ENCODE data around the gene MYCBP. TPM values are rescaled to one million over a fixed set of nuclear protein-coding genes. Genes with fewer than 3 reads are reported as not detected.

The MYCBP gene
- total and polyA plus RNA-seq, 2 of the 8 experiments (the other 6 are each of a cell fraction or from before 2014, with no cell fraction given) = 22.4 to 38.2 TPM

DNA sequence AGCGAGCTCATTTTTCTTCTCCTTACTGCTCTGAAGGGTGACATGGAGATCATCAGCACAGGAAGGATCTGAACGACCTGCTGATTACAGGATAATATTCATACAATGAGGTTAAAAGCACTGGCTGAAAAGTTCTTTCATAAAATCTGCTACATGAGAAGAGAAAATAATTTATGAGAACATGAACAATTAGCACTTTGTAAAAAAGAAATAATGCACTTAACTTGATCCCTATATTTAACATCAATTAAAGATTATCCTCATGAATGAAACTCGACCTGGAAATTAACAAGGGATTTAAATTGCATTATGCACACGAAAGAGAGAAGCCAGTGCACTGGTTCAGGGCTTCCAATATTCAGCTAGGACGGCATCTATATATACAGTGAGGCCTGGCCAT, 60.2 kb downstream of the MYCBP start:
- Histone ChIP-seq H3K27me3 (replicated peaks in 1 of 4; ENCODE audit: control insufficient read depth in 3 of 4, extremely low read depth in 1 of 4, insufficient read depth in 3 of 4, low read length in 3 of 4) (peaks cover 6 to 35% (median 19%) of the 10 kb centered on the region in 4 experiments), H2AFZ (ENCODE audit: low read length) (no peak overlapping the region), H2BK120ac (replicated peaks; ENCODE audit: low read depth, low read length) (no peak overlapping the region), H3K36me3 (ENCODE audit: control insufficient read depth in 2 of 4, insufficient read depth in 4 of 4, low read length in 3 of 4) (no peaks in the 10 kb centered on the region), H3K56ac (replicated peaks; ENCODE audit: insufficient read length, low read depth, low read length) (no peak overlapping the region), H3K4me3 (ENCODE audit: extremely low read depth in 1 of 4, insufficient read depth in 2 of 4, low read depth in 3 of 4, low read length in 4 of 4) (no peak overlapping the region), H3K4ac (replicated peaks; ENCODE audit: insufficient read length, low read depth, low read length) (no peak overlapping the region), H2BK12ac (ENCODE audit: low read depth, low read length) (no peak overlapping the region), H3K9ac (replicated peaks in 1 of 4; ENCODE audit: extremely low read depth in 1 of 4, low read depth in 3 of 4, low read length in 3 of 4) (no peak overlapping the region), H3K18ac (ENCODE audit: extremely low read depth, low read length) (no peak overlapping the region), H2BK5ac (ENCODE audit: low read depth, low read length) (no peak overlapping the region), H4K91ac (replicated peaks; ENCODE audit: insufficient read length, low read length) (no peak overlapping the region), H2AK5ac (ENCODE audit: low read depth, low read length) (no peak overlapping the region), H3K14ac (ENCODE audit: insufficient read length) (no peak overlapping the region), H4K5ac (ENCODE audit: insufficient read length, low read depth, low read length) (no peak overlapping the region), H3K79me2 (ENCODE audit: control insufficient read depth in 1 of 2, insufficient read depth in 2 of 2, low read length in 2 of 2) (no peaks in the 10 kb centered on the region), H4K8ac (ENCODE audit: extremely low read depth, insufficient read depth, low read length) (no peak overlapping the region), H2BK20ac (ENCODE audit: low read length) (no peak overlapping the region), H3K9me3 (ENCODE audit: insufficient read depth in 2 of 2, low read depth in 1 of 2, low read length in 1 of 2) (peaks cover 0 to 4% of the 10 kb centered on the region in 2 experiments; a peak in 2 of 4 replicates), H3K4me2 (ENCODE audit: insufficient read depth in 1 of 2, low read depth in 2 of 2, low read length in 2 of 2) (no peak overlapping the region), H3K79me1 (ENCODE audit: low read depth, low read length) (no peaks in the 10 kb centered on the region), H3K23ac (ENCODE audit: insufficient read length) (no peak overlapping the region), H3K4me1 (replicated peaks in 1 of 4; ENCODE audit: control insufficient read depth in 3 of 4, insufficient read depth in 4 of 4, low read length in 3 of 4) (peaks cover 0 to 5% (median 3%) of the 10 kb centered on the region in 4 experiments; a peak in 4 of 7 replicates), H4K20me1 (replicated peaks in 1 of 2; ENCODE audit: control insufficient read depth in 1 of 2, insufficient read depth in 2 of 2, low read length in 2 of 2) (no peaks in the 10 kb centered on the region), H2BK15ac (ENCODE audit: low read length) (no peak overlapping the region), H3K27ac (ENCODE audit: low read depth, low read length) (no peak overlapping the region), H3K23me2 (ENCODE audit: low read depth, low read length) (no peaks in the 10 kb centered on the region)
- ChIA-PET POLR2A (ENCODE audit: partially characterized antibody) (no interaction called here), CTCF (ENCODE audit: partially characterized antibody) (interaction anchor here (1.1 to 1.9 kb wide), 5 partner anchors 11 to 204 kb away, joined by 3 to 9 read pairs (median 4); no protein-coding TSS in a partner anchor)
- DNase-seq (ENCODE audit: low read depth in 1 of 2, low spot score in 2 of 2) = no peak
- 85% methylated on average over 5 of the region's 5 CpGs; no CpG with 5 or more reads in 1 of the 2 experiments for WGBS, 2 experiments (ENCODE audit: extremely low coverage in 1 of 2, insufficient coverage in 1 of 2, insufficient read length in 1 of 2, insufficient replicate concordance in 2 of 2, low coverage in 1 of 2, low lambda C conversion rate in 2 of 2, missing lambda C conversion rate in 1 of 2)
- no peak for FAIRE-seq
- TF ChIP-seq ASH2L (IDR thresholded peaks at IDR 0.05; ENCODE audit: low read length) (no peak), BACH1 (IDR thresholded peaks at IDR 0.05; ENCODE audit: low read length) (no peak), SUZ12 (IDR thresholded peaks at IDR 0.05; ENCODE audit: low read length) (no peak), RNF2 (IDR thresholded peaks at IDR 0.05; ENCODE audit: borderline replicate concordance, low read depth, low read length, missing control alignments, poor library complexity, severe bottlenecking) (no peak), EZH2 (IDR thresholded peaks at IDR 0.05; ENCODE audit: low read depth, low read length, severe bottlenecking) (no peak), EP300 (IDR thresholded peaks at IDR 0.05; ENCODE audit: borderline replicate concordance in 1 of 2, low read depth in 2 of 2, low read length in 2 of 2) (no peak)
